Fibroblast of skin of left biceps (primary cell): ENCODE results near the gene HDAC9.

ENCODE experiments used
- DNase-seq, 2 experiments: peaks; one replicate each; pipeline ENCODE4 v3.0.0-alpha.2; 2013; ENCODE audit warnings: low read depth in 2 of 2

The HDAC9 gene

GRCh38 chr7:18553605-18554003 is 58.1 kb downstream of the HDAC9 start:
- DNase-seq, result no peak

- DNase-seq, result no peak
These were observed 59.6 kb downstream of the HDAC9 start for GRCh38 chr7:18555120-18555519.

DNA sequence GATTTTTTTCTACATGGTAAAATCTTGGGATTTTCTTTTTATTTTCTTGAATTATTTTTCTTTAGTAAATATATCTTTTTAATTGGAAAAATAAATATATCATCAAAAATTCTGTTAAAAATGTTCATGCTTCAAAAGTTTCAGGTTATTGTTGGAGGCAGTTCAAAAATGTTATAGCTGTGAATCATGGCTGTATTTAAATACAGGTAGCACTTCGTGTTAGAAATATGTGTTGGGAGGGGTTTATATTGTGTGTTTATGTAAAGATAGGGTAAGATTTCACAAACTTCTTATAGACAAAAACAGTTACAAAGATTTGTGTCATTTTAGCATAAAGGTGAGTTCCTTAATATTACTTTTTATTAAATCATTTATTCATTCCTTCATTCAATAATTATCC is 60.4 kb downstream of the HDAC9 start:
- no peak for DNase-seq

DNA sequence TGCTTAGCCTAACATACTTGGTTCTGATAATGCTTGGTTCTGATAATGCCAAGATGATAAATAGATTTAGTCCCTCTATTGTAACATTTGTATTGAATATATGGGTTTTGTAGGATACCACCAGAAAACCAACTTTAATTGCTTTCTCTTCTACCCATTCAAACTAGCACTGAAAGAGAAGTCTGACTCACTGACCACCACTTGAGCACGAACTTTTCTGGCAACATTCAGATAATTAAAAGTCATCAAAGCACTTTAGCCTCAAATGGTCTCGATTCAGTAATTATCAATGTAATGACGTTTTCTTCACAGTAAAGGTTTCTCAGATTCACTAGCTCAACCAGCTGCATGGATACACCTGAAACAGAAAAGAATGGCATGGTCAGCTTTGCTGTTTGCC is 63.0 kb downstream of the HDAC9 start:
- no peak for DNase-seq

- no peak for DNase-seq
These were observed 63.4 kb downstream of the HDAC9 start for GRCh38 chr7:18558910-18559309.

DNA sequence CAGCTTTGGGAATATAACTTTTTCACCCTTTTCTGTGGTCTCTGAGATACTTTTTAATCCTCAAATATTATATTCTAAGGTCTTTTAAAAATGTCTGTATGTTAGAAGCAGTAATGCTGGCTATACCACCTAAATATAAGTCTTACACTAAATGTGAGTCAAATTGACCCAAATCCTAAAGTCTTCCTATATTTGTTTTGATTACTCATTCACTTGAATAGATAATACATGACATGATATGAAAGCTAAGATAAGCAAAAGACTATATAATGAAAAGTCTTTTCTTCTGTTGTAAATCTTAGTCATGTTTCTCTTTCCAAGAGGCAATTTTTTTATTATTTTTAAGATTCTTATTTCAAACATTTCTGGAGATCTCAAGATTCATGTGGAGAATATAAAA is 64.2 kb downstream of the HDAC9 start:
- no peak for DNase-seq

- no peak for DNase-seq
These were observed 69.2 kb downstream of the HDAC9 start for GRCh38 chr7:18564779-18565178.

DNA sequence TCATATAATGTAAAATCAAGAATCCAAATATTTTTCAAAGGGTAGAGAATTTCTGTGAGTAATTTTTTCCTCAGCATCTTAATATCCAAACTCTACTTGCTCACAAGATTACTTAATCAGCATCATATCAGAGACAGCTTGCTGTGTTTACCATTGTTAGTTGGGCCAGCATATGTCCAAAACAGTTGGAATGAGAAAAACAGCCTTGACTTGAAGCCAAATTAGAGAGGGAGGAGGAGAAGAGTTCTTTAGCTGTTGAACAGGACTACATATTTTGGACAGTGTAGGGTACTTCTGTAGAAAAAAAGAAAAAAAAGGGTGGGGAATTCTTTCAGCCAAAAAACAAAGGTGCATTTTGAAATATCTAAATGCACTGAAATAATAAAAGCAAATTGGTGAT is 69.8 kb downstream of the HDAC9 start:
- no peak for DNase-seq

DNA sequence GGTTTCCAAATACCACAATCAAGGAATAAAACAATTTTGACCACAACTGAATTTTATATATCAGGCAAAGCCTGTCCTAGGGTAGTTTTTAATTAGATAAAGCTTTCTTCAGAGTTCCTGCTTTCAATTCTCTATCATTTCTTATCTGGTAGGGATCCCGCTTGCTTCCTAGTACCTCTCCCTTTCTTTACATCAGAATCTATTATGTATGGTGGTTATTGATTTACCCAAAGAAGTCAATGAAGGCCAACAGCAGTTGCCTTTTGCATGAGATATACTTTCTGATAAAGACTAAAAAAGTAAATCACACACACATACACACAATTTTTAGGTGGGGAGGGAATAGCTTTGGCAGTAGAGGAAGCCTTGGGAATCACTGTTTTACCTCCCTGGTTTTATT is 70.7 kb downstream of the HDAC9 start:
- no peak for DNase-seq

GRCh38 chr7:18566829-18567228 is 71.3 kb downstream of the HDAC9 start:
- DNase-seq, result no peak

GRCh38 chr7:18570441-18570840 is 74.9 kb downstream of the HDAC9 start:
- DNase-seq, result no peak

- DNase-seq, result no peak
These were observed 75.4 kb downstream of the HDAC9 start for GRCh38 chr7:18570890-18571478.

GRCh38 chr7:18572154-18572553 is 76.6 kb downstream of the HDAC9 start:
- DNase-seq, result no peak

DNA sequence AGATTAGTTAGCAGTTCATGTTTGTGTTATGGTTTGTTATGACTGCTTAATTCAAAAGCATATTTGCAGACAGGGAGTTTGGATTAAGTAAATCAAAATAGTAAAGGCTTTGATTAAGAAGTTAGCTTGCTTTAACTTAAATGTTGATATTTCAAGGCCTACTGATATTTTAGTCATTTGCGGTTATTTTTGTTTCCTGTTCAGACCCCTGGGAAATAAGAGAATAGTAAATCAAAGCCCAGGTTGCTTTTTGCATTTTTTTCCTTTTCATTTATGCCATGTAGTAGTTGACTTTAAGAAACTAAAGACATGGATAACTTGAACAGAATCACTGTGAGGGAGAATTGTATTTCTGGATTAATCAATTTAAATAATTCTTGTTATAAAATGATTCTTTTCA is 77.3 kb downstream of the HDAC9 start:
- no peak for DNase-seq

- DNase-seq, result no peak
These were observed 78.1 kb downstream of the HDAC9 start for GRCh38 chr7:18573410-18574234.

- DNase-seq, result no peak
These were observed 78.6 kb downstream of the HDAC9 start for GRCh38 chr7:18574235-18574540.

GRCh38 chr7:18574676-18575075 is 79.1 kb downstream of the HDAC9 start:
- DNase-seq, result no peak

DNA sequence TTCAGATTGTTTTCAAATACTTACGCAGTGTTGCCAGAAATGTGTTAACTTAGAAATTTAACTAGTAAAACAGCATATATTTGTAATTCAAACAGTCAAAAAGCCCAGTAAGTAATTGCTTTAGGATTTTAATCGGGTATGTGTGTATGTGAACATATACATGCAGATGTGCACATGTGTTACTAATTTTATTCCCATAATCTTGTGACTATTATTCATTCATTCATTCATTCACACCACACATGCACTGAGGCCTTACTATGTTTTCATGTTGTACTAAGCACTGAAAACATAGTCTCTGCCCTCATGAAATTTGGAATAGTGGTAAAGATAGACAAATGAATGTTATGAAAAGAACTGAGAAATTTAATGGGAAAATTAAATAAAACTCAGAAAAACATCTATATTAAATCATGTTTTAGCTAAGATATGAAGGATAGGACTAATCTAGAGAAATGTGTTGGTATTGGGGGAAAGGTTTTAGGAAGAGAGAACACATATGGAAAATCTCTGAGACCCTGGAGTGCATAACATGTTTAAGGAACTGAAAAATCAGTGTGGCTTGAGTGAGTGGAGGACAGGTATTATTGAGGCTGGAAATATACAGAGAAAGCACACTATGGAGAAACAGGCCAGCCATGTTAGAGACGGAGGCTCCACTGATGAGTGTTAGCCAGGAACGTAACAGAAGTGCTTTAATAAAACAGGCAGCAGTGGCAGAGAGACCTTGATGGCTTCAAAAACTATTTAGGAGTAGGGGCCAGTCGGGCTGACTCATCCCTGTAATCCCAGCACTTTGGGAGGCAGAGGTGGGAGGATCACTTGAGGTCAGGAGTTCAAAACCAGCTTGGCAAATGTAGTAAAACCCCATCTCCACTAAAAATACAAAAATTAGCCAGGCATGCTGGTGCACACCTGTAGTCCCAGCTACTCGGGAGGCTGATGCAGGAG is 80.3 kb downstream of the HDAC9 start:
- no peak for DNase-seq

- no peak for DNase-seq
These were observed 81.7 kb downstream of the HDAC9 start for GRCh38 chr7:18577096-18577771.

- no peak for DNase-seq
These were observed 84.1 kb downstream of the HDAC9 start for GRCh38 chr7:18579698-18580097.

DNA sequence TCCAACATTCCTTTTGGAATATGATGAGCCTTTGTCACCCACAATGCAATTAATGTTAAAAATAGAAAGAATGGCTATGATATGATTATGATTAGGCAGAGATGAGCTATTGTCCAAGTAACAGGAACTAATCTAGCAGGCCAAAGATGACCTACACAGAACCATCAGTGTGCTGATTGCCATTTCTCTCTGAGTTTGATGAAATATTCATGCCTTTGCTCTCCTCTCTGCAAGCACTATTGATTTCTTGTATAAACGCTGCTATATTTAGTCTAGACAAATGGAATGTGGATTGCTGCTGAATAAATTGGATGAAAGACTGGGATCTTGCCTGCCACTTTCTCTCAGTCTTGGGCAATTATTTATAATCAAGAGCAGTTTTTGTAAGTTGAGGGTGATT is 85.4 kb downstream of the HDAC9 start:
- DNase-seq, result no peak

DNA sequence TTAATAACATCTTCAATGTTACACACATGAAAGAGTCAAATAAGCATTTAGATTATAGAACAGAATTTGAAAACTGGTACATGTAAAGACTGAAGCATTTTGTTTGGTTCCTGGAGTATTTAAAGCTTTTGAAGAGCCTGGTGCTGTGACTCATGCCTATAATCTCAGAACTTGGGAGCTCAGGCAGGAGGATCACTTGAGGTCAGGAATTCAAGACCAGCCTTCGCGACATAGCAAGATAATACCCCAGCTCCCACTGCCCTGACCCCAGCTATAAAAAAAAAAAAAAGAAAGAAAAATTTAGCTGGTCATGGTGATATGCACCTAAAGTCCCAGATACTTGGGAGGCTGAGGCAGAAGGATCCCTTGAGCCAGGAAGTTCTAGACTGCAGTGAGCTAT is 87.8 kb downstream of the HDAC9 start:
- no peak for DNase-seq
